ENCODE results near the gene TRIM71.
"Not testable (repeated sequence)": the region's sequence is repeated elsewhere in the genome, so short reads cannot be mapped to it uniquely, and the experiment has no call there.

Gene TRIM71

GRCh38 chr3:32842987-32843386 is 25.2 kb downstream of the TRIM71 start:
- no peak overlapping the region for H3K4me3 ChIP-seq (ENCODE audit: control insufficient read depth, low read depth, low read length)

GRCh38 chr3:32843510-32844321 is 25.9 kb downstream of the TRIM71 start:
- no peak for TF ChIP-seq CTCF (conservative IDR thresholded peaks at IDR 0.05; ENCODE audit: control insufficient read depth, insufficient read depth, low read depth, low read length)
- H3K4me3 ChIP-seq (ENCODE audit: control insufficient read depth, low read depth, low read length), result no peak overlapping the region
- no peak for DNase-seq (ENCODE audit: low read depth)

More at GRCh38 chr3:32842987-32843386, 25.2 kb downstream of the TRIM71 start:
- no peak for DNase-seq (ENCODE audit: low read depth)
- no peak for TF ChIP-seq CTCF (conservative IDR thresholded peaks at IDR 0.05; ENCODE audit: control insufficient read depth, insufficient read depth, low read depth, low read length)

- no peak for DNase-seq (ENCODE audit: low read depth)
- no peak for TF ChIP-seq CTCF (conservative IDR thresholded peaks at IDR 0.05; ENCODE audit: control insufficient read depth, insufficient read depth, low read depth, low read length)
- no peak overlapping the region for H3K4me3 ChIP-seq (ENCODE audit: control insufficient read depth, low read depth, low read length)
Measured at GRCh38 chr3:32844322-32844654, 26.5 kb downstream of the TRIM71 start.

- no peak for DNase-seq (ENCODE audit: low read depth)
- TF ChIP-seq CTCF (conservative IDR thresholded peaks at IDR 0.05; ENCODE audit: control insufficient read depth, insufficient read depth, low read depth, low read length), result no peak
- H3K4me3 ChIP-seq (ENCODE audit: control insufficient read depth, low read depth, low read length), result no peak overlapping the region
Measured at GRCh38 chr3:32844914-32845313, 27.1 kb downstream of the TRIM71 start.

- not testable (repeated sequence) for DNase-seq (ENCODE audit: low read depth); H3K4me3 ChIP-seq (ENCODE audit: control insufficient read depth, low read depth, low read length)
Measured at GRCh38 chr3:32845546-32845945, 27.7 kb downstream of the TRIM71 start.

GRCh38 chr3:32847045-32847444 is 29.2 kb downstream of the TRIM71 start:
- H3K4me3 ChIP-seq (ENCODE audit: control insufficient read depth, low read depth, low read length); DNase-seq (ENCODE audit: low read depth): not testable (repeated sequence)

- H3K4me3 ChIP-seq (ENCODE audit: control insufficient read depth, low read depth, low read length), result no peak overlapping the region
- no peak for DNase-seq (ENCODE audit: low read depth)
- no peak for TF ChIP-seq CTCF (conservative IDR thresholded peaks at IDR 0.05; ENCODE audit: control insufficient read depth, insufficient read depth, low read depth, low read length)
Measured at GRCh38 chr3:32847528-32847927, 29.7 kb downstream of the TRIM71 start.

- no peak overlapping the region for H3K4me3 ChIP-seq (ENCODE audit: control insufficient read depth, low read depth, low read length)
- DNase-seq (ENCODE audit: low read depth), result no peak
- no peak for TF ChIP-seq CTCF (conservative IDR thresholded peaks at IDR 0.05; ENCODE audit: control insufficient read depth, insufficient read depth, low read depth, low read length)
Measured at GRCh38 chr3:32848215-32848614, 30.4 kb downstream of the TRIM71 start.
